GM13976 (cell line): ENCODE data around the gene MYL1.

Experiments used
- DNase-seq: peaks from one replicate; pipeline ENCODE4 v3.0.0; 2012; ENCODE audit warnings: low spot score
- CTCF ChIP-seq: IDR thresholded peaks from 2 replicates; pipeline ENCODE4 v1.5.1; 2012; ENCODE audit warnings: borderline replicate concordance, mild to moderate bottlenecking; ENCODE audit not compliant: insufficient read depth; ENCODE audit errors: extremely low read depth, missing control alignments, control extremely low read depth
- in situ Hi-C: fragments of 300-500 bp; cut with MboI; formaldehyde crosslinking; loops from one replicate; pipeline ENCODE4 v1.12.0; 2022; ENCODE audit warnings: low sequenced_read_pairs, mixed read lengths, inconsistent platforms; ENCODE audit not compliant: unreplicated experiment

MYL1 gene

GRCh38 chr2:210263841-210264240 lies 51.1 kb downstream of the MYL1 start:
- in situ Hi-C loops = no loop called here
- no peak for TF ChIP-seq CTCF
- DNase-seq = no peak

- in situ Hi-C loops = no loop called here
- no peak for TF ChIP-seq CTCF
These were observed 52.9 kb downstream of the MYL1 start for GRCh38 chr2:210262036-210262435.

GRCh38 chr2:210259687-210260086 lies 55.3 kb downstream of the MYL1 start:
- no peak for TF ChIP-seq CTCF

More at GRCh38 chr2:210262036-210262435, 52.9 kb downstream of the MYL1 start:
- DNase-seq = no peak

GRCh38 chr2:210252699-210253606 lies 62.0 kb downstream of the MYL1 start:
- DNase-seq = no peak
- TF ChIP-seq CTCF = no peak
- in situ Hi-C loops = no loop called here

More at GRCh38 chr2:210259687-210260086, 55.3 kb downstream of the MYL1 start:
- in situ Hi-C loops = no loop called here
- no peak for DNase-seq

- in situ Hi-C loops = no loop called here
- no peak for DNase-seq
- TF ChIP-seq CTCF = no peak
These were observed 64.4 kb downstream of the MYL1 start for GRCh38 chr2:210250622-210251021.
